Activated T-helper 2 cell treated with anti-CD3 and anti-CD28 coated beads, Interferon-gamma antibody, Interleukin-2, Interleukin-4, amounts not matched to agents 10 μg/mL and 5 μg/mL and 100 μg/mL, durations not matched to agents 14 hours and 24 hours and 36 hours (primary cell): ENCODE data around the gene GPRC5D. TPM values are rescaled to one million over a fixed set of nuclear protein-coding genes. Genes with fewer than 3 reads are reported as not detected.

ENCODE experiments used
- DNase-seq: peaks from one replicate; pipeline ENCODE4 v3.0.0; 2021; ENCODE audit warnings: low spot score
- H3K27ac Mint-ChIP-seq: one replicate; pipeline ENCODE4 v1.8.0; 2021; ENCODE audit warnings: mixed read lengths
- H3K27me3 Mint-ChIP-seq: one replicate; pipeline ENCODE4 v1.8.0; 2021; ENCODE audit warnings: low read depth, mixed read lengths
- H3K36me3 Mint-ChIP-seq: one replicate; pipeline ENCODE4 v1.8.0; 2021; ENCODE audit warnings: low read depth, mixed read lengths
- H3K4me1 Mint-ChIP-seq: one replicate; pipeline ENCODE4 v1.8.0; 2021; ENCODE audit warnings: low read depth, mixed read lengths
- H3K4me3 Mint-ChIP-seq: one replicate; pipeline ENCODE4 v1.8.0; 2021; ENCODE audit warnings: low read depth, mild to moderate bottlenecking, moderate library complexity, mixed read lengths
- H3K9me3 Mint-ChIP-seq: one replicate; pipeline ENCODE4 v1.8.0; 2021; ENCODE audit warnings: mixed read lengths
- intact Hi-C: fragments of 100-400 bp; cut with micrococcal nuclease; formaldehyde crosslinking; loops from one replicate; pipeline ENCODE4 v1.15.1; 2023
- total RNA-seq: library from RNA; stranded (reverse); gene quantifications from 2 replicates; pipeline ENCODE4 v1.2.3, GENCODE V29; 2022

Gene GPRC5D
- total RNA-seq, 1 donor from 2014 or later, result not detected

GRCh38 chr12:12975322-12976077 is 23.5 kb upstream of the GPRC5D start:
- Mint-ChIP-seq H3K36me3 (peaks cover 22% of the 10 kb centered on the region), H3K9me3 (peaks cover 21% of the 10 kb centered on the region), H3K4me1 (no peaks in the 10 kb centered on the region), H3K27me3 (no peaks in the 10 kb centered on the region), H3K4me3 (no peak overlapping the region), H3K27ac (no peak overlapping the region)
- intact Hi-C loops, result no loop called here
- no peak for DNase-seq

DNA sequence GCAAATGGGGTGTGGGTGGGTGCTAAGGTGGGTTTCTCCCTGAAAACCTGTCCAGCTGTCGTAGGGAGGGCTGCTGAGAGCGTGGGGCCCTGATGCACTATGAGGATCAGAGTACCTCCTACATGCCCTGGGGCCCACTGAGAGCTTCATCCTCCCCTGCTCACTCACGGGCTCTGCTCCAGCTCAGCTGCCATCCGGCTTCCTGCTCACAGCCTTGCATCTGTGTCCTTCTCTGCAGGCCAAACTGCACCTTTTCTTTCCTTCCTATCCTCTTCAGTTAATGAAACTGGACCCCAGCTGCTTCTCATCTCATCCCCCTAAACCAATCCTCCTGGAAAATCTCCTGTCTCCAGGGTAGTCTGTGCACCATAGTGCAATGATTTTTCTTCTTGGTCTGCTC is 22.2 kb upstream of the GPRC5D start:
- intact Hi-C loops, result no loop called here

GRCh38 chr12:12973019-12973418 is 21.0 kb upstream of the GPRC5D start:
- Mint-ChIP-seq H3K27me3 (no peaks in the 10 kb centered on the region), H3K4me3 (no peak overlapping the region), H3K9me3 (peaks cover 21% of the 10 kb centered on the region), H3K36me3 (peaks cover 22% of the 10 kb centered on the region), H3K4me1 (no peaks in the 10 kb centered on the region), H3K27ac (no peak overlapping the region)
- no peak for DNase-seq
- intact Hi-C loops, result no loop called here

More for the DNA sequence above, 22.2 kb upstream of the GPRC5D start:
- H3K27ac Mint-ChIP-seq, result no peak overlapping the region
- H3K4me3 Mint-ChIP-seq, result no peak overlapping the region
- no peak for DNase-seq
- no peaks in the 10 kb centered on the region for H3K4me1 Mint-ChIP-seq
- peaks cover 22% of the 10 kb centered on the region for H3K36me3 Mint-ChIP-seq
- peaks cover 21% of the 10 kb centered on the region for H3K9me3 Mint-ChIP-seq
- no peaks in the 10 kb centered on the region for H3K27me3 Mint-ChIP-seq

DNA sequence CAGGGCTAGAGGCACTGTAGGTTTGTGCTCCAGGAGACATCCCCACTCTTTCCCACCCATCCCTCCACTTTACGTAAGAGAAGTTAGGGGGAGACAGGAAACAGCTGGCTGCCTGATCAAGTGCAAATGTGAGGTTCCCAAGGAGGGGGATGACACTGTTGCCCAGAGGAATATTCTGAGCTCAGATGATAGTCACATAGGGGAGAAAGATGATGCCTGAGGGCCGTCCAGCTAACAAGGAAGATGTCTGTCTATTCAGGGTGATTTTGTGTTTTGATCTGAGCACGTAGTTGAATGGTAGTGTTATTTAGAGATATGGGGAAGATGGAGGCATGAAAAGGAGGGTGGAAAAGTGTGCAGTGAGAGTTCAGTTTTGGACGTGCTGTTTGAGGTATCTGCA is 13.9 kb upstream of the GPRC5D start:
- peaks cover 2% of the 10 kb centered on the region for H3K36me3 Mint-ChIP-seq
- DNase-seq, result no peak
- H3K4me3 Mint-ChIP-seq, result no peak overlapping the region
- H3K27me3 Mint-ChIP-seq, result no peaks in the 10 kb centered on the region
- peaks cover 10% of the 10 kb centered on the region for H3K9me3 Mint-ChIP-seq
- intact Hi-C loops, result no loop called here
- H3K27ac Mint-ChIP-seq, result no peak overlapping the region
- H3K4me1 Mint-ChIP-seq, result peaks cover 8% of the 10 kb centered on the region

DNA sequence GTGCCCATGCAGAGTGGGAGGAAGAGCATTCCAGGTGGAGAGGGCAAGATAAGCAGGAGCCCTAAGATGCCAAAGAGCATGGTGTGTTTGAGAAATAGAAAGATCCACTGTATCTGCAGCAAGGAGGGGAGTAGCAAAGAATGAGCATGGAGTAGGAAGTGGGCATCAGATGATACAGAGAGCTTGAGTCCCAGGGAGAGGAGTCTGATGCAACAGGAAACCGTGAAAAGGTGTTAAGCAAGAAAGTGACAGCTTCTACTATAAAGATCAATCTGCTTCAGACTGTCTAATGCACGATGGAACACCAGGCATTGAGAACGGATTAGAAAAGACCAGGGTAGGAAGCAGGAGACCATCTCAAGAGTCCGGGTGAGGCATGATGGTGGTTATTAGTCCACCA is 12.3 kb upstream of the GPRC5D start:
- Mint-ChIP-seq H3K9me3 (peaks cover 10% of the 10 kb centered on the region), H3K4me1 (peaks cover 8% of the 10 kb centered on the region), H3K36me3 (peaks cover 2% of the 10 kb centered on the region), H3K27me3 (no peaks in the 10 kb centered on the region), H3K27ac (no peak overlapping the region), H3K4me3 (no peak overlapping the region)
- no peak for DNase-seq
- intact Hi-C loops, result no loop called here

DNA sequence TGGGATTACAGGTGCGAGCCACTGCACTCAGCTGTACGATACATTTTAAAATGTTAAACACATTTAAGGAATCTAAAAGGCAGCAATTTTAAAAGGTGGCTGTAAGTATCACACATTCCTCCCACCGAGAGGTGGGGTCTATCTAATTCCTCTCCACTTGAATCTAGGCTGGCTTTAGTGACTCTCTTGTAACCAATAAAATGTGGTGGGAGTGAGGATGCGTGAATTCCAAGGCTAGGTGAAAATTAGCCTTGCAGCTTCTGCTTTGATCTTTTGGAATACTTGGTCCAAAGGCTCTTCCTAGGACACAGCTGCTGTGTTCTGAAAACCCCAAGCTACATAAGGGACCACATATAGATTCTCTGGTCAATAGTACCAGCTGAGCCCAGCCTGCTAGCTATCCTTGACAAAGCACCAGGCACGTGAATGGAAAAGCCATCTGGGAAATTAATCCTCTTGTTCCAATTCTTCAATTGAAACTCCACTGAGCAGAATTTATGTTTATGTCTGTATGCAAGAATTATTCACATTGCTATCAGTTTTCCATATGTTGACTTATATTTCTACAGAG is 8.8 kb upstream of the GPRC5D start:
- Mint-ChIP-seq H3K4me1 (peaks cover 8% of the 10 kb centered on the region), H3K27me3 (peaks cover 1% of the 10 kb centered on the region), H3K27ac (no peak overlapping the region), H3K4me3 (no peak overlapping the region), H3K36me3 (peaks cover 2% of the 10 kb centered on the region), H3K9me3 (peaks cover 10% of the 10 kb centered on the region)
- intact Hi-C loops, result no loop called here
- DNase-seq, result no peak

GRCh38 chr12:12958886-12959285 is 6.9 kb upstream of the GPRC5D start:
- Mint-ChIP-seq H3K27ac (no peak overlapping the region), H3K9me3 (peaks cover 4% of the 10 kb centered on the region), H3K27me3 (peaks cover 1% of the 10 kb centered on the region), H3K4me3 (no peak overlapping the region), H3K36me3 (peaks cover 2% of the 10 kb centered on the region), H3K4me1 (peaks cover 3% of the 10 kb centered on the region)
- no peak for DNase-seq
- intact Hi-C loops, result no loop called here

GRCh38 chr12:12954878-12955625 is 3.1 kb upstream of the GPRC5D start:
- no peaks in the 10 kb centered on the region for H3K36me3 Mint-ChIP-seq
- H3K9me3 Mint-ChIP-seq, result no peaks in the 10 kb centered on the region
- no peaks in the 10 kb centered on the region for H3K4me1 Mint-ChIP-seq
- intact Hi-C loops, result no loop called here
- H3K27me3 Mint-ChIP-seq, result peaks cover 1% of the 10 kb centered on the region
- DNase-seq, result no peak
- no peak overlapping the region for H3K27ac Mint-ChIP-seq
- H3K4me3 Mint-ChIP-seq, result no peak overlapping the region

DNA sequence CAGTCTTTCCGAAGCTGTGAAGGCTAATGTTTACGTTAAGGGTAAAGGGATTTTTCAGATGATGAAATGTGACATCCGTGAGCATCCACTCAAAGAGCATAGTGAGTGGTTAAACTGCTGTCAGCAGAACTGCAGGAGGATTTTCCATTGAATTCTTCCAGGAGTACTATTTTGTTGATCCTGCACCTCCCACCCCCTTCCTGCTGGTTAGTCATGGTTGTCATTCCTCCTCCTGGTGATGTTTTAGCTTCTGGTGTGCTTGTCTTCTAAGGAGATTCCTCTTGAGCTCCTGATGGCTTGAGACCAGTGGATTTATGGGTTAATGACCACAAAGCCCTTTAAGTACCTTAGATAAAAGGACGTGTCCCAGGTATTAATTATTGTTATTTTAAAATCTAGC is 2.4 kb upstream of the GPRC5D start:
- Mint-ChIP-seq H3K27ac (no peak overlapping the region), H3K4me1 (no peaks in the 10 kb centered on the region), H3K9me3 (no peaks in the 10 kb centered on the region), H3K36me3 (no peaks in the 10 kb centered on the region), H3K27me3 (peaks cover 1% of the 10 kb centered on the region), H3K4me3 (no peak overlapping the region)
- no peak for DNase-seq
- intact Hi-C loops, result no loop called here

DNA sequence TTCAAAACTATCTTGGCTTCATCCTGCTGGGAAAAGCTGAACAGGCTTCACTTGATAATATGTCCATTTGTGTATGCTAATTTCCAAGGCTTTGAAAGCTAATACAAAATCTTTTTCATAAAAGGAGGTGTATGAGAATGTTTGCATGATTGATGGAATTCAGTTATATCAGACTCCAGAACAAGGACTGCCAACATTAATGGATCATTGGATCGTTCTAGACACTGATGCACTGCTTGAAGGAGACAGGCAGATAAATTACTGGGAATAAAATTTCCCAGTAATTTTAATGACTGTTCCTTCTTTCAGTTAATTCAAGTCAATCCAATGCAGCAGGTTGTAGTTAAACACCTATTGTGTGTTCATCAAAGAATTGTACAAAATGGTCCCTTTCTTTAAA is 466 bp downstream of the GPRC5D start:
- H3K27me3 Mint-ChIP-seq, result peaks cover 3% of the 10 kb centered on the region
- no peaks in the 10 kb centered on the region for H3K9me3 Mint-ChIP-seq
- H3K27ac Mint-ChIP-seq, result no peak overlapping the region
- H3K36me3 Mint-ChIP-seq, result no peaks in the 10 kb centered on the region
- no peak overlapping the region for H3K4me3 Mint-ChIP-seq
- peaks cover 4% of the 10 kb centered on the region for H3K4me1 Mint-ChIP-seq
- DNase-seq, result no peak
- intact Hi-C loops, result no loop called here

DNA sequence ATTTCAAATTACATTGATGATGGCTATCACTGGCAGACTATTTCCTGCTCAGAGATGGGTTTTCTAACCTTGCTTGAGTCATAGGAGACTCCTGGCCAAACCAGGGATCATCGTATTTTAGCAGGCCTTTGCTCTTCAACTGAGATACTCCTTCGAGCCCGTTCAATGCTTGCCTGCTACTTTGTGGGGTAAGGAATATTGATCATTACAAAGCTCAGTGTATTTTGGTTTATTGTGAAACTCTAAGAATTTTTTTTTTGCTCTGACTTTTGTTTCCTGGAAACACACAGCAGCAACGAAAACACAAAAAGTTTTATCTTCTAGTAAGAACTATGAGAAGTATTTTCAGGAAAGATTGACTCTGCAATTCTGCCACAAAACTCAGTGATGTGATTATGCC is 4.1 kb downstream of the GPRC5D start:
- Mint-ChIP-seq H3K27ac (no peak overlapping the region), H3K9me3 (no peaks in the 10 kb centered on the region), H3K4me3 (no peak overlapping the region), H3K27me3 (peaks cover 7% of the 10 kb centered on the region), H3K36me3 (no peaks in the 10 kb centered on the region), H3K4me1 (peaks cover 4% of the 10 kb centered on the region)
- no peak for DNase-seq
- intact Hi-C loops, result no loop called here

DNA sequence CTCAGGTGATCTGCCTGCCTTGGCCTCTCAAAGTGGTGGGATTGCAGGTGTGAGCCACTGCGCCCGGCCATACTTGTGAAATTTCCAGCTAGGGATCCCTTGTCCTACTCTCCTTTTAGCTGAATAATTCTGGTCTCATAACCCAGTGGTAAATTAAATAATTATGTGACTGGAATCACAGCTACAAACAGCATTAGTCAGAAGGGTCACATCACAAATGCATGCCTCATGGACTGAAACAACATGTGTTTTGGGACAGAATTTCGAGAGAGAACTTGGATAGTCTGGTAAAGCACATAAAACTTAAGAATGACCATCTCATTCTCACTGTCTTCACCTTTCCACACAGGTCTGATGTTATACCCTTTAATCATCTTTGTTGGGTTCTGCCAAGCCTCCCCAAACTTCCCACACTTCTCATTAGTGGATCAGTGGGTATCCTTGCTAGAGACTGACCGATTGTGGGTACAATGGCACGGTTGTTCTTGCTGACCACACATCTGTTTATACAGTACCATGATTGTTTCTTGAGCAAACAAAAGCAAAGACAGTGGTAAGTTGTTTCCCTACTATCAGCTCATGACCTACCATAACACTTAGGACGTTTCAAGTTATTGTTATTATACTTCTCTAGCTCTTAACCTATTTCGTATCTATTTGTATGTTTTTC is 5.1 kb downstream of the GPRC5D start:
- intact Hi-C loops, result no loop called here
- Mint-ChIP-seq H3K27me3 (peaks cover 7% of the 10 kb centered on the region), H3K27ac (no peak overlapping the region), H3K4me3 (no peak overlapping the region), H3K4me1 (peaks cover 4% of the 10 kb centered on the region), H3K9me3 (no peaks in the 10 kb centered on the region), H3K36me3 (no peaks in the 10 kb centered on the region)
- no peak for DNase-seq

GRCh38 chr12:12945591-12945990 is 6.4 kb downstream of the GPRC5D start:
- intact Hi-C loops, result no loop called here
- no peak overlapping the region for H3K4me3 Mint-ChIP-seq

More at GRCh38 chr12:12945591-12945990, 6.4 kb downstream of the GPRC5D start:
- DNase-seq, result no peak
- H3K4me1 Mint-ChIP-seq, result peaks cover 4% of the 10 kb centered on the region
- H3K9me3 Mint-ChIP-seq, result no peaks in the 10 kb centered on the region
- peaks cover 7% of the 10 kb centered on the region for H3K27me3 Mint-ChIP-seq
- H3K36me3 Mint-ChIP-seq, result no peaks in the 10 kb centered on the region
- no peak overlapping the region for H3K27ac Mint-ChIP-seq
